HL-60 (cell line): ENCODE results near the gene SELENOO.

ENCODE experiments used
- GABPA ChIP-seq: IDR thresholded peaks from 2 replicates; pipeline ENCODE4 v1.6.1; 2012; ENCODE audit warnings: low read depth
- POLR2AphosphoS5 ChIP-seq: IDR thresholded peaks from 2 replicates; pipeline ENCODE4 v1.6.1; 2012; ENCODE audit warnings: low read depth
- SPI1 ChIP-seq: IDR thresholded peaks from 2 replicates; pipeline ENCODE4 v1.6.1; 2012; ENCODE audit warnings: low read depth, mild to moderate bottlenecking, borderline replicate concordance
- TF ChIP-seq, protein P1 (sequence below): IDR thresholded peaks from one replicate; pipeline ENCODE4 v1.5.1; 2011; ENCODE audit warnings: low read length, control low read depth, inconsistent platforms; ENCODE audit not compliant: insufficient read depth

DNA sequence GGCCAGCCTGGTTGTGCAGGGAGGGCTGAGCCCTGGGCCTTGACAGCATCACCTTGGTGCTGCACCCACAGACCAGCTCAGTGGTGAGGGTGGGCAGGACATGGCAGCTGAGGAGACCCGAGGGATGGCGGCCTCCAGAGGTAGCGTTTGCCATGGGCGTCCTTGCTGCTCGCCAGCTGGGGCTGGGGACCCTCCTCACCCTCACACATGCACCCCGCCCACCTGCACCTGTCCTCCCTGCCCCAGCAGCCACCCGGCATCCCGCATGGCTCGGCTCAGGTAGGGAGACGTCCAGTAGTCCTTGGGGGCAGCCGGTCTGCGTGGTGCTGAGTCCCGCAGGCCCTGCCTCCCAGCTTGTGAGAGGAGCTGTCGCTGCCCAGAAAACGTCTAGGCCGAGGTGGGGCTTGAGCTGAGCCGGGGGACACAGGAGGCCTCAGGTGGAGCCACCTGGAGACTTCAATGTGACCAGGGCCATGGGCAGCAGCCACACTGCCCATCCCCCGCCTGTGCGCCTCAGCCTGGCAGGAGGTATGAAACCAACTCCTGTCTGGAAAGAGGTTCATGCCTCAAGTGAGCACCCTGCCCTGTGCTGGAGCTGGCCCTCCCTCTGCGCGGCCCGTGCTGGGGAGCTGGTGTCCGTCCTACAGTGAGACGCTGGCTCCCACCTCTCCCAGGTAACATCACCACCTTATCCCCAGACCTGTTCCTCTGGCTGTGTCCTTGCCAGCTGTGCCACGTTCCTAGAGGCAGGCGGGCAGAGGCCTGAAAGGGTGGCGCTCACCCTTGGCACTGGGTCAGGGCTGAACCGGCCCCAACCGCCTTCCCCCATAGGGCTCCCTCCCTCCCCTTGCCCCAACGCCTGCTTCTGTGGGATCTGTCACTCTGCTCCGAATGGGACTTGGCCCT lies 18.4 kb upstream of the SELENOO start:
- TF ChIP-seq, protein P1, sequence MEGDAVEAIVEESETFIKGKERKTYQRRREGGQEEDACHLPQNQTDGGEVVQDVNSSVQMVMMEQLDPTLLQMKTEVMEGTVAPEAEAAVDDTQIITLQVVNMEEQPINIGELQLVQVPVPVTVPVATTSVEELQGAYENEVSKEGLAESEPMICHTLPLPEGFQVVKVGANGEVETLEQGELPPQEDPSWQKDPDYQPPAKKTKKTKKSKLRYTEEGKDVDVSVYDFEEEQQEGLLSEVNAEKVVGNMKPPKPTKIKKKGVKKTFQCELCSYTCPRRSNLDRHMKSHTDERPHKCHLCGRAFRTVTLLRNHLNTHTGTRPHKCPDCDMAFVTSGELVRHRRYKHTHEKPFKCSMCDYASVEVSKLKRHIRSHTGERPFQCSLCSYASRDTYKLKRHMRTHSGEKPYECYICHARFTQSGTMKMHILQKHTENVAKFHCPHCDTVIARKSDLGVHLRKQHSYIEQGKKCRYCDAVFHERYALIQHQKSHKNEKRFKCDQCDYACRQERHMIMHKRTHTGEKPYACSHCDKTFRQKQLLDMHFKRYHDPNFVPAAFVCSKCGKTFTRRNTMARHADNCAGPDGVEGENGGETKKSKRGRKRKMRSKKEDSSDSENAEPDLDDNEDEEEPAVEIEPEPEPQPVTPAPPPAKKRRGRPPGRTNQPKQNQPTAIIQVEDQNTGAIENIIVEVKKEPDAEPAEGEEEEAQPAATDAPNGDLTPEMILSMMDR, result no peak
- TF ChIP-seq POLR2AphosphoS5 (no peak), GABPA (no peak), SPI1 (no peak)
